Endothelial cell of umbilical vein (primary cell): ENCODE results near the gene PRRT1. TPM values are rescaled to one million over a fixed set of nuclear protein-coding genes. Genes with fewer than 3 reads are reported as not detected.

Experiments
- BruUV-seq: library from RNA; stranded (reverse); fragments of 400-500 nt; replicated peaks from 2 replicates; lab custom pipeline; 2021; lab: Mats Ljungman, UMichigan
- CTCF ChIA-PET: fragments of 300-600, 350-600 bp; sonication (Branson Sonifier 250); formaldehyde crosslinking; loops from one replicate; lab custom pipeline; 2021; ENCODE audit warnings: antibody characterized with exemption, inconsistent platforms; lab: Charles Lee
- POLR2A ChIA-PET: fragments of 300-600, 350-600 bp; sonication (Branson Sonifier 250); formaldehyde crosslinking; loops from one replicate; lab custom pipeline; 2021; ENCODE audit warnings: antibody characterized with exemption, inconsistent platforms; lab: Charles Lee
- DNase-seq: peaks from one replicate; pipeline ENCODE4 v3.0.0-alpha.2; 2011; ENCODE audit warnings: low read depth, low spot score
- FAIRE-seq: peaks from 2 replicates; lab custom pipeline; 2011; peaks lifted over from hg19 to GRCh38; lab: Jason Lieb, UNC
- H2AFZ ChIP-seq: 2 replicates; pipeline ENCODE4 v1.6.0; 2012; ENCODE audit warnings: low read depth, low read length, control low read depth, inconsistent platforms
- H3K27ac ChIP-seq: 2 replicates; pipeline ENCODE4 v1.5.1; 2011; ENCODE audit warnings: low read depth, mild to moderate bottlenecking, control low read depth, low read length, moderate library complexity; ENCODE audit not compliant: insufficient read depth
- H3K27me3 ChIP-seq, 2 experiments: 2 replicates each; pipeline versions ENCODE4 v1.6.0 to v1.6.1; 2011; ENCODE audit warnings: low read length in 2 of 2, mixed read lengths in 1 of 2; ENCODE audit not compliant: control insufficient read depth in 2 of 2, insufficient read depth in 2 of 2
- H3K36me3 ChIP-seq, 2 experiments: 2 replicates in 1 of 2; 3 replicates in 1 of 2; pipeline ENCODE4 v1.5.1; 2011; ENCODE audit warnings: low read length in 2 of 2, mild to moderate bottlenecking in 1 of 2, moderate library complexity in 1 of 2; ENCODE audit not compliant: control insufficient read depth in 2 of 2, insufficient read depth in 2 of 2; ENCODE audit errors: extremely low read depth in 1 of 2
- H3K4me1 ChIP-seq: 3 replicates; pipeline ENCODE4 v1.5.1; 2011; ENCODE audit warnings: mild to moderate bottlenecking, low read length; ENCODE audit not compliant: control insufficient read depth, insufficient read depth; ENCODE audit errors: extremely low read depth
- H3K4me2 ChIP-seq: 2 replicates; pipeline ENCODE4 v1.6.1; 2011; ENCODE audit warnings: low read length, control low read depth, mixed read lengths; ENCODE audit not compliant: insufficient read depth
- H3K4me3 ChIP-seq, 3 experiments: fragments of 200-600 bp in 1 of 3; sonication (generic), shearing (Covaris generic) in 1 of 3; replicated peaks in 1 of 3; 2 replicates each; pipeline ENCODE4 v1.5.1; 2011 to 2016; ENCODE audit warnings: control low read depth in 3 of 3, low read length in 3 of 3, mild to moderate bottlenecking in 2 of 3, inconsistent platforms in 1 of 3, low read depth in 1 of 3, moderate library complexity in 1 of 3; ENCODE audit not compliant: insufficient read depth in 1 of 3
- H3K79me2 ChIP-seq: 2 replicates; pipeline ENCODE4 v1.6.0; 2012; ENCODE audit warnings: low read length, inconsistent platforms; ENCODE audit not compliant: control insufficient read depth, insufficient read depth
- H3K9ac ChIP-seq: replicated peaks from 2 replicates; pipeline ENCODE3; 2011; ENCODE audit warnings: low read length, control low read depth; ENCODE audit not compliant: insufficient read depth; ENCODE audit errors: extremely low read depth
- H3K9me1 ChIP-seq: replicated peaks from 3 replicates; pipeline ENCODE4 v1.6.0; 2011; ENCODE audit warnings: mild to moderate bottlenecking, low read length; ENCODE audit not compliant: control insufficient read depth, insufficient read depth; ENCODE audit errors: extremely low read depth
- H3K9me3 ChIP-seq: replicated peaks from 2 replicates; pipeline ENCODE4 v1.5.1; 2012; ENCODE audit warnings: low read length, inconsistent platforms; ENCODE audit not compliant: control insufficient read depth, insufficient read depth
- H4K20me1 ChIP-seq: replicated peaks from 2 replicates; pipeline ENCODE3; 2011; ENCODE audit warnings: mild to moderate bottlenecking, low read length; ENCODE audit not compliant: control insufficient read depth, insufficient read depth; ENCODE audit errors: extremely low read depth
- CTCF ChIP-seq, 2 donors: IDR thresholded peaks; 1 replicate in 1 of 2; 2 replicates in 1 of 2; pipeline ENCODE4 v1.5.1; 2011; ENCODE audit warnings: low read length in 2 of 2, mild to moderate bottlenecking in 2 of 2, moderate library complexity in 2 of 2, control low read depth in 1 of 2, inconsistent platforms in 1 of 2, low read depth in 1 of 2; ENCODE audit not compliant: insufficient read depth in 1 of 2; ENCODE audit errors: extremely low read depth in 1 of 2
- EZH2 ChIP-seq: IDR thresholded peaks from 2 replicates; pipeline ENCODE4 v1.6.1; 2012; ENCODE audit warnings: borderline replicate concordance, low read depth, mild to moderate bottlenecking, moderate library complexity, low read length, inconsistent platforms; ENCODE audit not compliant: severe bottlenecking
- FOS ChIP-seq: IDR thresholded peaks from 2 replicates; pipeline ENCODE4 v1.6.1; 2011; ENCODE audit warnings: mild to moderate bottlenecking, low read length, moderate library complexity, borderline replicate concordance; ENCODE audit not compliant: insufficient read depth
- GATA2 ChIP-seq: IDR thresholded peaks from 2 replicates; pipeline ENCODE4 v1.7.0; 2011; ENCODE audit warnings: low read depth, mild to moderate bottlenecking, moderate library complexity, mixed read lengths, low read length; ENCODE audit not compliant: insufficient read length, insufficient read depth
- JUN ChIP-seq: IDR thresholded peaks from 2 replicates; pipeline ENCODE4 v1.6.1; 2011; ENCODE audit warnings: borderline replicate concordance, low read depth; ENCODE audit not compliant: insufficient read length, insufficient read depth
- MAX ChIP-seq: IDR thresholded peaks from 2 replicates; pipeline ENCODE4 v1.6.1; 2011; ENCODE audit not compliant: insufficient read depth, insufficient read length
- MYC ChIP-seq: IDR thresholded peaks from one replicate; pipeline ENCODE4 v1.6.1; 2011; ENCODE audit warnings: mild to moderate bottlenecking, low read depth, low read length
- POLR2A ChIP-seq: IDR thresholded peaks from 2 replicates; pipeline ENCODE4 v1.6.1; 2012; ENCODE audit warnings: low read depth, mild to moderate bottlenecking, control low read depth, low read length
- POLR2AphosphoS5 ChIP-seq: IDR thresholded peaks from 2 replicates; pipeline ENCODE4 v1.6.1; 2012; ENCODE audit warnings: low read depth, mild to moderate bottlenecking, control low read depth, low read length, moderate library complexity; ENCODE audit not compliant: insufficient read depth
- dilution Hi-C: fragments of 300-500 bp; cut with MboI; formaldehyde crosslinking; loops from one replicate; pipeline ENCODE4 v1.15.0; 2019; ENCODE audit warnings: low sequenced_read_pairs; ENCODE audit not compliant: extremely low pct_ligation_motif_present
- intact Hi-C: fragments of 100-400 bp; cut with micrococcal nuclease; formaldehyde crosslinking; loops from one replicate; pipeline ENCODE4 v1.10.0; 2022
- polyA plus RNA-seq, 4 experiments: library from polyadenylated mRNA; depleted of rRNA in 3 of 4; stranded (reverse) in 3 of 4; unstranded in 1 of 4; fragments of >200 nt; gene quantifications; 2 replicates each; pipeline versions ENCODE4 v1.2.1 to v1.2.3, GENCODE V29; 2011 to 2012; ENCODE audit warnings: missing spikeins in 1 of 4
- total RNA-seq: library from RNA; stranded (reverse); gene quantifications from 2 replicates; pipeline ENCODE4 v1.2.3, GENCODE V29; 2021

PRRT1 gene
- total and polyA plus RNA-seq, 2 donors (not counting 3 experiments of a cell fraction or from before 2014, with no cell fraction given): 0.55 to 1.3 TPM

- Histone ChIP-seq H2AFZ (no peak overlapping the region), H3K36me3 (no peaks in the 10 kb centered on the region), H3K9me3 (no peaks in the 10 kb centered on the region), H3K27ac (no peak overlapping the region), H3K4me2 (no peak overlapping the region), H3K27me3 (peaks cover 17 to 18% of the 10 kb centered on the region in 2 experiments), H3K9ac (no peak overlapping the region), H3K4me3 (no peak overlapping the region), H3K4me1 (no peaks in the 10 kb centered on the region), H3K79me2 (no peaks in the 10 kb centered on the region), H3K9me1 (no peaks in the 10 kb centered on the region), H4K20me1 (no peaks in the 10 kb centered on the region)
- BruUV-seq: no TSS peak
- ChIA-PET POLR2A (no interaction called here), CTCF (interaction anchor here (0.6 to 2.4 kb wide), 4 partner anchors 11 to 409 kb away, joined by 3 to 6 read pairs (median 3); no protein-coding TSS in a partner anchor)
- no peak for FAIRE-seq
- DNase-seq: no peak
- dilution Hi-C loops (no loop called here), intact Hi-C loops (no loop called here)
- TF ChIP-seq GATA2 (no peak), POLR2AphosphoS5 (no peak), POLR2A (no peak), MAX (no peak), JUN (no peak), EZH2 (no peak), CTCF (IDR thresholded peaks at IDR 0.05; ENCODE audit: extremely low read depth in 1 of 2, insufficient read depth in 1 of 2, low read depth in 1 of 2, low read length in 2 of 2) (no peak), MYC (no peak), FOS (no peak)
Observed at GRCh38 chr6:32108094-32108627, 43.6 kb downstream of the PRRT1 start.
